SK-N-MC (cell line): Measurements from ENCODE around the gene GABRA5.

ENCODE experiments used
- EZH2 ChIP-seq: fragments of 200-600 bp; sonication (generic); IDR thresholded peaks from one replicate; pipeline ENCODE4 v1.6.1; 2017; ENCODE audit warnings: antibody characterized with exemption
- FOXP2 ChIP-seq: optimal IDR thresholded peaks from 2 replicates; pipeline ENCODE3; 2011; ENCODE audit warnings: mild to moderate bottlenecking, moderate library complexity; ENCODE audit not compliant: insufficient read depth; ENCODE audit errors: extremely low read length, control extremely low read depth
- POLR2AphosphoS5 ChIP-seq: IDR thresholded peaks from 2 replicates; pipeline ENCODE4 v1.6.1; 2012; ENCODE audit warnings: mild to moderate bottlenecking, low read depth, low read length, borderline replicate concordance

DNA sequence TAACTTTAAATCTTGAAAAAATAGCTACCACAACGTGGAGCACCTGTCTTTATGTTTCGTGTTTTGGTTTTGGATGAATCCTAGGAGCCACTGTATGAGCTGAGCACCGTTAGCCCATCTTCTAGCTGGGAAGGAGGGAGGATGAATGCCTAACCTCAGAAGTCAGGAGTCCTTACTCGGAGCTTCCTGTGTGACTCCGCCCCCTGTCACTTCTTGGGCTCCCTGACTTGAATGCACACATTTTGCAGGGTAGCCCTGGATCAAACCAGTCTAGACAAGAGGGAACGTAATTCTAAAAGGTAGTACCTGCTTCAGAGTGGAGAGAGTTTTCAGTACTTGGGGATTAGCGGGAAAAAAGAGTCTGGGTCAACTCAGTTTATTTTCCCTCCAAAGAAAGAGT lies 5.3 kb downstream of the GABRA5 start:
- TF ChIP-seq POLR2AphosphoS5 (no peak), EZH2 (no peak), FOXP2 (no peak)
